ENCODE data around the gene CLK4.

DNA sequence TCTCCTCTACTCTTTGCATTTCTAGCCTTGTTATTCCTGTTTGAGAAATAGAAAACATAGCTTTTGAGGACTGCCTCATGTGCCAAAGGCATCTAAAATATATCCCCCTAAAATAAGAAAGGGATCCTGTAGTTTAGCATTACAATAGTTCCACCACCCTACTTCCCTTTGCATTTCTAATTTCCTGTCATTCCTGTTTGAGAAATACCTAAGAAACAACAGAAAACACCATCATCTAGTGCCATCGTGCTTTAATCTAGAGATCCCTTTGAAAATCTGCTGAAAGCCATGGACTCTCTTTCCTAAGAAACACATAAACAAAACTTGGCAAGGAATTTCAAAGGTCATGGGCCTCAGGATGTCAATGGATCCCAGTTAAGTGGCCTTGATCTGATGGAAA is 7.5 kb downstream of the CLK4 start:
- TF ChIP-seq SUZ12 (IDR thresholded peaks at IDR 0.05; ENCODE audit: low read length) (no peak), EGR1 (IDR thresholded peaks at IDR 0.05; ENCODE audit: borderline replicate concordance, low read depth, low read length) (no peak), TAF1 (IDR thresholded peaks at IDR 0.05; ENCODE audit: low read depth, low read length) (no peak), EP300 (IDR thresholded peaks at IDR 0.05; ENCODE audit: borderline replicate concordance in 1 of 2, low read depth in 2 of 2, low read length in 2 of 2) (no peak), POLR2A (IDR thresholded peaks at IDR 0.05; ENCODE audit: control extremely low read depth in 1 of 2, low read depth in 2 of 2, low read length in 2 of 2) (no peak), CHD2 (IDR thresholded peaks at IDR 0.05; ENCODE audit: low read length) (no peak), EZH2 (IDR thresholded peaks at IDR 0.05; ENCODE audit: low read depth, low read length, severe bottlenecking) (no peak), SRF (IDR thresholded peaks at IDR 0.05; ENCODE audit: low read depth, low read length) (no peak)
- TF ChIP-seq, protein P1, sequence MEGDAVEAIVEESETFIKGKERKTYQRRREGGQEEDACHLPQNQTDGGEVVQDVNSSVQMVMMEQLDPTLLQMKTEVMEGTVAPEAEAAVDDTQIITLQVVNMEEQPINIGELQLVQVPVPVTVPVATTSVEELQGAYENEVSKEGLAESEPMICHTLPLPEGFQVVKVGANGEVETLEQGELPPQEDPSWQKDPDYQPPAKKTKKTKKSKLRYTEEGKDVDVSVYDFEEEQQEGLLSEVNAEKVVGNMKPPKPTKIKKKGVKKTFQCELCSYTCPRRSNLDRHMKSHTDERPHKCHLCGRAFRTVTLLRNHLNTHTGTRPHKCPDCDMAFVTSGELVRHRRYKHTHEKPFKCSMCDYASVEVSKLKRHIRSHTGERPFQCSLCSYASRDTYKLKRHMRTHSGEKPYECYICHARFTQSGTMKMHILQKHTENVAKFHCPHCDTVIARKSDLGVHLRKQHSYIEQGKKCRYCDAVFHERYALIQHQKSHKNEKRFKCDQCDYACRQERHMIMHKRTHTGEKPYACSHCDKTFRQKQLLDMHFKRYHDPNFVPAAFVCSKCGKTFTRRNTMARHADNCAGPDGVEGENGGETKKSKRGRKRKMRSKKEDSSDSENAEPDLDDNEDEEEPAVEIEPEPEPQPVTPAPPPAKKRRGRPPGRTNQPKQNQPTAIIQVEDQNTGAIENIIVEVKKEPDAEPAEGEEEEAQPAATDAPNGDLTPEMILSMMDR (IDR thresholded peaks at IDR 0.05; ENCODE audit: control extremely low read depth in 1 of 3, insufficient read depth in 1 of 3, low read depth in 1 of 3, low read length in 3 of 3): no peak

All from H1 (cell line).